ENCODE data around the gene F5.

DNA sequence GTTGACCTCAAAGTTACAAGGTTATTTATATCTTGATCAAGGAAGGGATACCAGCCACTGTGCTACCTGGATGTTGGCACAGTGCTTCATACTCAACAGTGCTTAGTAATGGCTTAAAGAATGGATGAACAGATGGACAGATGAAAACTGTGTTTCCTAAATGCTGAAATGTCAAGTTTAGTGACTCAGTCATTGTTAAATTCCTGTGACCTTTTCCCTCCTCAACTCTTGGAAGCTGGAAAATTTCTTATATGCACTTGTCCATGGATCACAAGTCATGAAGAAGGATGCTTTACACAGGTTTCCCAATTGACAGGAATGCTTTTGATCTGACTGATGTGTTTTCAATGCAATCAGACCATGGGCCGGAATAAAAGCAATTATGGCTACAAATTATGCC, 60.9 kb downstream of the F5 start:
- TF ChIP-seq, protein P1, sequence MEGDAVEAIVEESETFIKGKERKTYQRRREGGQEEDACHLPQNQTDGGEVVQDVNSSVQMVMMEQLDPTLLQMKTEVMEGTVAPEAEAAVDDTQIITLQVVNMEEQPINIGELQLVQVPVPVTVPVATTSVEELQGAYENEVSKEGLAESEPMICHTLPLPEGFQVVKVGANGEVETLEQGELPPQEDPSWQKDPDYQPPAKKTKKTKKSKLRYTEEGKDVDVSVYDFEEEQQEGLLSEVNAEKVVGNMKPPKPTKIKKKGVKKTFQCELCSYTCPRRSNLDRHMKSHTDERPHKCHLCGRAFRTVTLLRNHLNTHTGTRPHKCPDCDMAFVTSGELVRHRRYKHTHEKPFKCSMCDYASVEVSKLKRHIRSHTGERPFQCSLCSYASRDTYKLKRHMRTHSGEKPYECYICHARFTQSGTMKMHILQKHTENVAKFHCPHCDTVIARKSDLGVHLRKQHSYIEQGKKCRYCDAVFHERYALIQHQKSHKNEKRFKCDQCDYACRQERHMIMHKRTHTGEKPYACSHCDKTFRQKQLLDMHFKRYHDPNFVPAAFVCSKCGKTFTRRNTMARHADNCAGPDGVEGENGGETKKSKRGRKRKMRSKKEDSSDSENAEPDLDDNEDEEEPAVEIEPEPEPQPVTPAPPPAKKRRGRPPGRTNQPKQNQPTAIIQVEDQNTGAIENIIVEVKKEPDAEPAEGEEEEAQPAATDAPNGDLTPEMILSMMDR (IDR thresholded peaks at IDR 0.05 in 8 of 11, conservative IDR thresholded peaks at IDR 0.05 in 3 of 11): no peak
- TF ChIP-seq POLR2A (IDR thresholded peaks at IDR 0.05): no peak

All from spleen (tissue), 7 donors.